HG03457 (cell line): ENCODE measurements around the gene JADE1.
A peak's percentile ranks its signal among the peaks of the same experiment; 100 is the strongest.

Experiments
- ATAC-seq: cut with Tn5 transposase; IDR thresholded peaks from one replicate; pipeline ENCODE4 v1.9.1; 2021; ENCODE audit warnings: moderate number of reproducible peaks; ENCODE audit not compliant: unreplicated experiment

JADE1 gene

GRCh38 chr4:128810331-128810870 is 901 bp downstream of the JADE1 start:
- ATAC-seq = no peak

- peak; percentile 41 for ATAC-seq
These were observed 1.5 kb downstream of the JADE1 start for GRCh38 chr4:128810871-128811570.

- peak; percentile 38 for ATAC-seq
These were observed 2.3 kb downstream of the JADE1 start for GRCh38 chr4:128811571-128812441.

- no peak for ATAC-seq
These were observed 3.1 kb downstream of the JADE1 start for GRCh38 chr4:128812442-128813235.

GRCh38 chr4:128813965-128814364 is 4.5 kb downstream of the JADE1 start:
- no peak for ATAC-seq

GRCh38 chr4:128818442-128818841 is 8.9 kb downstream of the JADE1 start:
- ATAC-seq = no peak

GRCh38 chr4:128819082-128819742 is 9.7 kb downstream of the JADE1 start:
- ATAC-seq = no peak

- no peak for ATAC-seq
These were observed 11.2 kb downstream of the JADE1 start for GRCh38 chr4:128820671-128821070.

- no peak for ATAC-seq
These were observed 11.7 kb downstream of the JADE1 start for GRCh38 chr4:128821151-128821550.

GRCh38 chr4:128823025-128823661 is 13.6 kb downstream of the JADE1 start:
- ATAC-seq = no peak

GRCh38 chr4:128825226-128825625 is 15.7 kb downstream of the JADE1 start:
- no peak for ATAC-seq

GRCh38 chr4:128827296-128827695 is 17.8 kb downstream of the JADE1 start:
- ATAC-seq = peak; percentile 35

- no peak for ATAC-seq
These were observed 21.5 kb downstream of the JADE1 start for GRCh38 chr4:128830906-128831503.

- ATAC-seq = peak; percentile 33
These were observed 22.2 kb downstream of the JADE1 start for GRCh38 chr4:128831531-128832242.

GRCh38 chr4:128832243-128832625 is 22.7 kb downstream of the JADE1 start:
- ATAC-seq = peak; percentile 8

- ATAC-seq = no peak
These were observed 26.2 kb downstream of the JADE1 start for GRCh38 chr4:128835498-128836222.

- ATAC-seq = no peak
These were observed 27.7 kb downstream of the JADE1 start for GRCh38 chr4:128837198-128837597.

- ATAC-seq = no peak
These were observed 28.2 kb downstream of the JADE1 start for GRCh38 chr4:128837679-128838078.
